HG03521 (cell line): ENCODE data around the gene HNRNPA3.
A peak's percentile ranks its signal among the peaks of the same experiment; 100 is the strongest.
"Not testable (repeated sequence)": the region's sequence is repeated elsewhere in the genome, so short reads cannot be mapped to it uniquely, and the experiment has no call there.

ENCODE experiments used
- ATAC-seq: cut with Tn5 transposase; IDR thresholded peaks from one replicate; pipeline ENCODE4 v1.9.1; 2021; ENCODE audit warnings: mild to moderate bottlenecking, moderate library complexity; ENCODE audit not compliant: unreplicated experiment

Gene HNRNPA3

GRCh38 chr2:177212106-177212890, at the start of gene HNRNPA3:
HNRNPA3 (plus strand) TSS chr2:177212794; CDS start chr2:177212800, 6 bp downstream.
- ATAC-seq: peak; percentile 87

GRCh38 chr2:177164131-177164530, 48.5 kb upstream of the HNRNPA3 start:
- no peak for ATAC-seq

- peak; percentile 48 for ATAC-seq
These were observed 48.0 kb upstream of the HNRNPA3 start for GRCh38 chr2:177164584-177165052.

- no peak for ATAC-seq
These were observed 47.5 kb upstream of the HNRNPA3 start for GRCh38 chr2:177165061-177165583.

GRCh38 chr2:177165721-177166711, 46.6 kb upstream of the HNRNPA3 start:
- ATAC-seq: peak; percentile 43

- peak; percentile 45 for ATAC-seq
These were observed 42.6 kb upstream of the HNRNPA3 start for GRCh38 chr2:177169810-177170514.

- no peak for ATAC-seq
These were observed 41.2 kb upstream of the HNRNPA3 start for GRCh38 chr2:177171418-177171865.

- ATAC-seq: no peak
These were observed 40.3 kb upstream of the HNRNPA3 start for GRCh38 chr2:177172034-177172880.

GRCh38 chr2:177174486-177174885, 38.1 kb upstream of the HNRNPA3 start:
- ATAC-seq: no peak

GRCh38 chr2:177175917-177176668, 36.5 kb upstream of the HNRNPA3 start:
- no peak for ATAC-seq

- ATAC-seq: no peak
These were observed 33.8 kb upstream of the HNRNPA3 start for GRCh38 chr2:177178797-177179196.

GRCh38 chr2:177179227-177179626, 33.4 kb upstream of the HNRNPA3 start:
- ATAC-seq: no peak

- not testable (repeated sequence) for ATAC-seq
These were observed 32.9 kb upstream of the HNRNPA3 start for GRCh38 chr2:177179671-177180070.

- ATAC-seq: no peak
These were observed 32.2 kb upstream of the HNRNPA3 start for GRCh38 chr2:177180269-177181000.

GRCh38 chr2:177183860-177184259, 28.7 kb upstream of the HNRNPA3 start:
- no peak for ATAC-seq

GRCh38 chr2:177184606-177185005, 28.0 kb upstream of the HNRNPA3 start:
- ATAC-seq: no peak

- ATAC-seq: not testable (repeated sequence)
These were observed 26.6 kb upstream of the HNRNPA3 start for GRCh38 chr2:177186038-177186437.

- ATAC-seq: no peak
These were observed 24.8 kb upstream of the HNRNPA3 start for GRCh38 chr2:177187631-177188312.
